Activated CD4-positive, alpha-beta T cell treated with anti-CD3 and anti-CD28 coated beads, Interleukin-2, amount 10 ng/mL, durations not matched to agents 24 days and 14 days (primary cell): ENCODE data around the gene AP3S1. TPM values are rescaled to one million over a fixed set of nuclear protein-coding genes. Genes with fewer than 3 reads are reported as not detected.
"Not testable (repeated sequence)": the region's sequence is repeated elsewhere in the genome, so short reads cannot be mapped to it uniquely, and the experiment has no call there.

Experiments used
- DNase-seq: peaks from one replicate; pipeline ENCODE4 v3.0.0; 2022
- H3K27ac Mint-ChIP-seq: one replicate; pipeline ENCODE4 v1.8.0; 2022; ENCODE audit warnings: mild to moderate bottlenecking, mixed read lengths
- H3K27me3 Mint-ChIP-seq: one replicate; pipeline ENCODE4 v1.8.0; 2022; ENCODE audit warnings: mixed read lengths
- H3K36me3 Mint-ChIP-seq: one replicate; pipeline ENCODE4 v1.8.0; 2022; ENCODE audit warnings: low read depth, mild to moderate bottlenecking, mixed read lengths
- H3K4me1 Mint-ChIP-seq: one replicate; pipeline ENCODE4 v1.8.0; 2021; ENCODE audit warnings: mixed read lengths
- H3K4me3 Mint-ChIP-seq: one replicate; pipeline ENCODE4 v1.8.0; 2022; ENCODE audit warnings: mild to moderate bottlenecking, moderate library complexity, mixed read lengths
- H3K9me3 Mint-ChIP-seq: one replicate; pipeline ENCODE4 v1.8.0; 2021; ENCODE audit warnings: mixed read lengths
- intact Hi-C: fragments of 100-400 bp; cut with micrococcal nuclease; formaldehyde crosslinking; loops from one replicate; pipeline ENCODE4 v1.15.1; 2023
- total RNA-seq: library from RNA; stranded (reverse); gene quantifications from 2 replicates; pipeline ENCODE4 v1.2.3, GENCODE V29; 2022

The AP3S1 gene
- total RNA-seq, 1 donor from 2014 or later, result 64.6 TPM

- DNase-seq, H3K27ac Mint-ChIP-seq, H3K4me1 Mint-ChIP-seq, H3K9me3 Mint-ChIP-seq, intact Hi-C loops, H3K27me3 Mint-ChIP-seq, H3K4me3 Mint-ChIP-seq, H3K36me3 Mint-ChIP-seq: not testable (repeated sequence)
Observed at GRCh38 chr5:115913623-115914400, 72.1 kb downstream of the AP3S1 start.

- no peaks in the 10 kb centered on the region for H3K9me3 Mint-ChIP-seq
- H3K27ac Mint-ChIP-seq, result no peak overlapping the region
- no peak for DNase-seq
- no peak overlapping the region for H3K4me3 Mint-ChIP-seq
- H3K4me1 Mint-ChIP-seq, result no peaks in the 10 kb centered on the region
- no peaks in the 10 kb centered on the region for H3K27me3 Mint-ChIP-seq
- intact Hi-C loops, result no loop called here
- H3K36me3 Mint-ChIP-seq, result no peaks in the 10 kb centered on the region
Observed at GRCh38 chr5:115920171-115920725, 78.5 kb downstream of the AP3S1 start.

- H3K4me3 Mint-ChIP-seq, intact Hi-C loops: not testable (repeated sequence)
Observed at GRCh38 chr5:115928578-115929407, 87.1 kb downstream of the AP3S1 start.

GRCh38 chr5:115930171-115930570, 88.4 kb downstream of the AP3S1 start:
- H3K27me3 Mint-ChIP-seq, H3K4me1 Mint-ChIP-seq, H3K4me3 Mint-ChIP-seq, H3K36me3 Mint-ChIP-seq, intact Hi-C loops, H3K9me3 Mint-ChIP-seq, DNase-seq, H3K27ac Mint-ChIP-seq: not testable (repeated sequence)

More at GRCh38 chr5:115928578-115929407, 87.1 kb downstream of the AP3S1 start:
- not testable (repeated sequence) for H3K4me1 Mint-ChIP-seq, H3K9me3 Mint-ChIP-seq, H3K27ac Mint-ChIP-seq, DNase-seq, H3K27me3 Mint-ChIP-seq, H3K36me3 Mint-ChIP-seq

- no peak for DNase-seq
- Mint-ChIP-seq H3K27me3 (peaks cover 2% of the 10 kb centered on the region), H3K9me3 (no peaks in the 10 kb centered on the region), H3K27ac (no peak overlapping the region), H3K36me3 (no peaks in the 10 kb centered on the region), H3K4me3 (no peak overlapping the region), H3K4me1 (no peaks in the 10 kb centered on the region)
- intact Hi-C loops, result no loop called here
Observed at GRCh38 chr5:115930630-115931337, 89.0 kb downstream of the AP3S1 start.

GRCh38 chr5:115932991-115933390, 91.3 kb downstream of the AP3S1 start:
- no peaks in the 10 kb centered on the region for H3K36me3 Mint-ChIP-seq
- no peak for DNase-seq
- no peak overlapping the region for H3K27ac Mint-ChIP-seq
- intact Hi-C loops, result no loop called here
- H3K9me3 Mint-ChIP-seq, result no peaks in the 10 kb centered on the region
- no peak overlapping the region for H3K4me3 Mint-ChIP-seq
- no peaks in the 10 kb centered on the region for H3K4me1 Mint-ChIP-seq
- peaks cover 2% of the 10 kb centered on the region for H3K27me3 Mint-ChIP-seq

GRCh38 chr5:115934388-115934974, 92.7 kb downstream of the AP3S1 start:
- Mint-ChIP-seq H3K4me1 (no peaks in the 10 kb centered on the region), H3K36me3 (no peaks in the 10 kb centered on the region), H3K9me3 (no peaks in the 10 kb centered on the region), H3K27me3 (peaks cover 5% of the 10 kb centered on the region), H3K27ac (no peak overlapping the region), H3K4me3 (no peak overlapping the region)
- intact Hi-C loops, result no loop called here
- DNase-seq, result no peak

- no peak for DNase-seq
- Mint-ChIP-seq H3K4me1 (no peaks in the 10 kb centered on the region), H3K27me3 (peaks cover 5% of the 10 kb centered on the region), H3K36me3 (no peaks in the 10 kb centered on the region), H3K9me3 (no peaks in the 10 kb centered on the region), H3K27ac (no peak overlapping the region), H3K4me3 (no peak overlapping the region)
- intact Hi-C loops, result no loop called here
Observed at GRCh38 chr5:115936031-115936430, 94.3 kb downstream of the AP3S1 start.

GRCh38 chr5:115939059-115939458, 97.3 kb downstream of the AP3S1 start:
- no peaks in the 10 kb centered on the region for H3K9me3 Mint-ChIP-seq
- no peaks in the 10 kb centered on the region for H3K4me1 Mint-ChIP-seq
- no peaks in the 10 kb centered on the region for H3K36me3 Mint-ChIP-seq
- H3K4me3 Mint-ChIP-seq, result no peak overlapping the region
- no peak for DNase-seq
- H3K27me3 Mint-ChIP-seq, result peaks cover 5% of the 10 kb centered on the region
- intact Hi-C loops, result no loop called here
- H3K27ac Mint-ChIP-seq, result no peak overlapping the region

- Mint-ChIP-seq H3K9me3 (no peaks in the 10 kb centered on the region), H3K27ac (no peak overlapping the region), H3K4me1 (no peaks in the 10 kb centered on the region), H3K36me3 (no peaks in the 10 kb centered on the region), H3K4me3 (no peak overlapping the region), H3K27me3 (peaks cover 2% of the 10 kb centered on the region)
- intact Hi-C loops, result no loop called here
- DNase-seq, result no peak
Observed at GRCh38 chr5:115940080-115940810, 98.5 kb downstream of the AP3S1 start.

- H3K27me3 Mint-ChIP-seq, result peaks cover 2% of the 10 kb centered on the region
- no peaks in the 10 kb centered on the region for H3K36me3 Mint-ChIP-seq
- intact Hi-C loops, result no loop called here
- no peak for DNase-seq
- no peaks in the 10 kb centered on the region for H3K9me3 Mint-ChIP-seq
- no peak overlapping the region for H3K27ac Mint-ChIP-seq
- no peak overlapping the region for H3K4me3 Mint-ChIP-seq
- no peaks in the 10 kb centered on the region for H3K4me1 Mint-ChIP-seq
Observed at GRCh38 chr5:115941051-115941675, 99.4 kb downstream of the AP3S1 start.

- no peak for DNase-seq
- no peaks in the 10 kb centered on the region for H3K9me3 Mint-ChIP-seq
- no peaks in the 10 kb centered on the region for H3K36me3 Mint-ChIP-seq
- H3K4me3 Mint-ChIP-seq, result no peak overlapping the region
- no peak overlapping the region for H3K27ac Mint-ChIP-seq
- intact Hi-C loops, result no loop called here
- no peaks in the 10 kb centered on the region for H3K27me3 Mint-ChIP-seq
- H3K4me1 Mint-ChIP-seq, result no peaks in the 10 kb centered on the region
Observed at GRCh38 chr5:115944501-115944900, 102.8 kb downstream of the AP3S1 start.

- Mint-ChIP-seq H3K4me1 (no peaks in the 10 kb centered on the region), H3K36me3 (no peaks in the 10 kb centered on the region), H3K9me3 (no peaks in the 10 kb centered on the region), H3K4me3 (no peak overlapping the region), H3K27ac (no peak overlapping the region), H3K27me3 (peaks cover 2% of the 10 kb centered on the region)
- DNase-seq, result no peak
- intact Hi-C loops, result no loop called here
Observed at GRCh38 chr5:115946655-115947054, 104.9 kb downstream of the AP3S1 start.
